H1 (cell line): ENCODE measurements around the gene XPO6. TPM values are rescaled to one million over a fixed set of nuclear protein-coding genes. Genes with fewer than 3 reads are reported as not detected.

Experiments
- CHD7 ChIP-seq: fragments of 300-600 bp; sonication (generic); IDR thresholded peaks from 2 replicates; pipeline ENCODE4 v1.7.1; 2012; ENCODE audit warnings: low read length, moderate library complexity, mild to moderate bottlenecking, inconsistent platforms; ENCODE audit not compliant: insufficient replicate concordance
- CTCF ChIP-seq, 3 experiments: IDR thresholded peaks; 1 replicate in 2 of 3; 2 replicates in 1 of 3; pipeline versions ENCODE4 v1.5.1 to v1.6.1; 2011; ENCODE audit warnings: low read length in 3 of 3, mild to moderate bottlenecking in 3 of 3, inconsistent platforms in 2 of 3, low read depth in 1 of 3, moderate library complexity in 1 of 3; ENCODE audit not compliant: insufficient read depth in 1 of 3; ENCODE audit errors: control extremely low read depth in 1 of 3
- KDM4A ChIP-seq: IDR thresholded peaks from one replicate; pipeline ENCODE4 v1.7.1; 2012; ENCODE audit warnings: low read depth, mild to moderate bottlenecking, moderate library complexity, low read length, inconsistent platforms; ENCODE audit not compliant: severe bottlenecking
- MAFK ChIP-seq: IDR thresholded peaks from 2 replicates; pipeline ENCODE4 v1.6.1; 2012; ENCODE audit warnings: low read depth, mild to moderate bottlenecking, improper control_type of control experiment, low read length
- POLR2A ChIP-seq, 2 experiments: IDR thresholded peaks; 1 replicate in 1 of 2; 2 replicates in 1 of 2; pipeline ENCODE4 v1.6.1; 2011; ENCODE audit warnings: low read depth in 2 of 2, low read length in 2 of 2, mild to moderate bottlenecking in 2 of 2; ENCODE audit errors: control extremely low read depth in 1 of 2
- RFX5 ChIP-seq: IDR thresholded peaks from 2 replicates; pipeline ENCODE4 v1.6.1; 2011; ENCODE audit warnings: low read depth, low read length, improper control_type of control experiment, borderline replicate concordance
- SP1 ChIP-seq: IDR thresholded peaks from 2 replicates; pipeline ENCODE4 v1.6.1; 2011; ENCODE audit warnings: low read depth, low read length
- SP4 ChIP-seq: IDR thresholded peaks from 2 replicates; pipeline ENCODE4 v1.6.1; 2012; ENCODE audit warnings: low read length, inconsistent platforms
- YY1 ChIP-seq: IDR thresholded peaks from 2 replicates; pipeline ENCODE4 v1.6.1; 2011; ENCODE audit warnings: low read depth, mild to moderate bottlenecking, low read length
- polyA plus RNA-seq, 7 experiments: library from polyadenylated mRNA; depleted of rRNA in 3 of 7; stranded (reverse) in 5 of 7; unstranded in 2 of 7; fragments of >200 nt in 5 of 7; fragments of 200-250 nt in 2 of 7; gene quantifications; 1 replicate in 5 of 7; 2 replicates in 1 of 7; 4 replicates in 1 of 7; pipeline versions ENCODE4 v1.2.1 to v1.2.3, GENCODE V29; 2011 to 2013; ENCODE audit warnings: missing spikeins in 2 of 7, mixed read lengths in 2 of 7
- total RNA-seq: library from RNA; stranded (reverse); fragmentation: NEBNext Ultra II Directional; extraction: Animal tissue kit (Norgen Biotek cat#: 25700); gene quantifications from 2 replicates; pipeline ENCODE4 v1.2.1, GENCODE V29; 2021
- TF ChIP-seq, protein P1 (sequence below): IDR thresholded peaks from 2 replicates; pipeline ENCODE4 v1.6.1; 2012; ENCODE audit warnings: inconsistent platforms

The XPO6 gene
- total and polyA plus RNA-seq, 2 of the 8 experiments (the other 6 are each of a cell fraction or from before 2014, with no cell fraction given) = 152 to 254 TPM

- TF ChIP-seq CHD7 = no peak
- no peak for TF ChIP-seq RFX5
- TF ChIP-seq MAFK = no peak
- no peak for TF ChIP-seq POLR2A (IDR thresholded peaks at IDR 0.05; ENCODE audit: control extremely low read depth in 1 of 2, low read depth in 2 of 2, low read length in 2 of 2)
- TF ChIP-seq CTCF (IDR thresholded peaks at IDR 0.05; ENCODE audit: control extremely low read depth in 1 of 3, insufficient read depth in 1 of 3, low read depth in 1 of 3, low read length in 3 of 3) = peak in 1 of 3 experiments; percentile 37; a peak in 1 of 4 replicates
- no peak for TF ChIP-seq SP4
- TF ChIP-seq, protein P1, sequence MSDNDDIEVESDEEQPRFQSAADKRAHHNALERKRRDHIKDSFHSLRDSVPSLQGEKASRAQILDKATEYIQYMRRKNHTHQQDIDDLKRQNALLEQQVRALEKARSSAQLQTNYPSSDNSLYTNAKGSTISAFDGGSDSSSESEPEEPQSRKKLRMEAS = no peak
- peak; percentile 34 for TF ChIP-seq KDM4A
- TF ChIP-seq YY1 = no peak
- TF ChIP-seq SP1 = no peak
Observed at GRCh38 chr16:28063591-28064061, 148.1 kb downstream of the XPO6 start, which contains the start of gene GSG1L (continued).
